ENCODE data around the gene CNR1. TPM values are rescaled to one million over a fixed set of nuclear protein-coding genes. Genes with fewer than 3 reads are reported as not detected.

Gene CNR1
- total RNA-seq, 4 donors from 2014 or later: 0.38 to 7.2 (median 2.7) TPM

DNA sequence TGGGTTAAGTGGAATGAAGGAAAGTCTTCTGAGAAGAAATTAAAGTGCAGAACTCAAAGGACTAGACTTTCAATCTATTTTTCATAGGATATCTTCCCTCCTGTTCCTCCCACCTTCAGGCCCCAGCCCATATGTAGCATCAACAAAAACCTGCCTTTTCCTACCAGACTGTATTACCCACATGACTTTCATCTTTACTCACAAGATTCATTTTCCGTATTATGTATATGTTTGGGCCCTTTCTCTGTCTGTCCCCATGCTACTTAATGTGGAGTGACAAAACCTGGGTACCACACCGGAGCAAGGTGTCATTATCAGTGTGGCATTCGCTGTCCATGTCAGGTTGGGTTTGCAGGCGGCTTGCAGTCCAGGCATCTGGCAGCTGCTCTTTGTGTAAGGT lies 18.8 kb upstream of the CNR1 start:
- H3K27ac ChIP-seq: no peak overlapping the region
- intact Hi-C loops (cut with DNase I): no loop called here
- WGBS, 2 donors: 83 to 87% methylated on average over 4 of the region's 4 CpGs
- DNase-seq: no peak
- no peaks in the 10 kb centered on the region for H3K9me3 ChIP-seq
- H3K4me1 ChIP-seq: no peaks in the 10 kb centered on the region
- H3K36me3 ChIP-seq: no peaks in the 10 kb centered on the region
- H3K4me3 ChIP-seq: no peak overlapping the region
- TF ChIP-seq, protein P1, sequence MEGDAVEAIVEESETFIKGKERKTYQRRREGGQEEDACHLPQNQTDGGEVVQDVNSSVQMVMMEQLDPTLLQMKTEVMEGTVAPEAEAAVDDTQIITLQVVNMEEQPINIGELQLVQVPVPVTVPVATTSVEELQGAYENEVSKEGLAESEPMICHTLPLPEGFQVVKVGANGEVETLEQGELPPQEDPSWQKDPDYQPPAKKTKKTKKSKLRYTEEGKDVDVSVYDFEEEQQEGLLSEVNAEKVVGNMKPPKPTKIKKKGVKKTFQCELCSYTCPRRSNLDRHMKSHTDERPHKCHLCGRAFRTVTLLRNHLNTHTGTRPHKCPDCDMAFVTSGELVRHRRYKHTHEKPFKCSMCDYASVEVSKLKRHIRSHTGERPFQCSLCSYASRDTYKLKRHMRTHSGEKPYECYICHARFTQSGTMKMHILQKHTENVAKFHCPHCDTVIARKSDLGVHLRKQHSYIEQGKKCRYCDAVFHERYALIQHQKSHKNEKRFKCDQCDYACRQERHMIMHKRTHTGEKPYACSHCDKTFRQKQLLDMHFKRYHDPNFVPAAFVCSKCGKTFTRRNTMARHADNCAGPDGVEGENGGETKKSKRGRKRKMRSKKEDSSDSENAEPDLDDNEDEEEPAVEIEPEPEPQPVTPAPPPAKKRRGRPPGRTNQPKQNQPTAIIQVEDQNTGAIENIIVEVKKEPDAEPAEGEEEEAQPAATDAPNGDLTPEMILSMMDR (IDR thresholded peaks at IDR 0.05): no peak
- TF ChIP-seq POLR2A (IDR thresholded peaks at IDR 0.05): no peak
- H3K27me3 ChIP-seq: peaks cover 0 to 2% (median 0%) of the 10 kb centered on the region in 4 donors

DNA sequence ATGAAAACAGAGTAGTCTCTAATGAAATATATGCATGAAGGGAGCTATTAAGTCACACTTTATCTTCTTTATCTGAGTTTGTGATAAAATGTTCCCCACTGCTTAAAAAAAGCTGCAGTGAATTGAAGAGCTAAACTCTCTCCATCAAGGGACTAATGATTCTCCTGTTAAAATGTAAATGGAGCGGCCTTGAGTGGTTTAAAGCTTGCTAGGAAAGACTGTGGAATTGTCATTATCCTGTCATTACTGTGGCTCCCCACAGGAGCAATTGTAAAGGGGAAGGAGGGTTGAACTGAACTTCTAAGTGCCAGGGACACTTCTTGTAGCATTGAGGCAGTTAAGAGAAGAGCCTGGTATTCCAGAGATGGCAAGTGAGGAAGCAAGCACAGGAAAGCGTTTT lies 17.3 kb upstream of the CNR1 start:
- WGBS, 2 donors: 71 to 80% methylated on average over 2 of the region's 2 CpGs
- DNase-seq: no peak
- Histone ChIP-seq H3K27ac (no peak overlapping the region), H3K27me3 (peaks cover 0 to 2% (median 0%) of the 10 kb centered on the region in 4 donors), H3K36me3 (no peaks in the 10 kb centered on the region), H3K4me1 (no peaks in the 10 kb centered on the region), H3K9me3 (no peaks in the 10 kb centered on the region), H3K4me3 (no peak overlapping the region)
- TF ChIP-seq, protein P1 (IDR thresholded peaks at IDR 0.05): no peak
- intact Hi-C loops (cut with DNase I): no loop called here

- Histone ChIP-seq H3K27ac (no peak overlapping the region), H3K9me3 (no peaks in the 10 kb centered on the region), H3K36me3 (no peaks in the 10 kb centered on the region), H3K4me3 (no peak overlapping the region), H3K27me3 (peaks cover 0 to 2% (median 0%) of the 10 kb centered on the region in 4 donors), H3K4me1 (no peaks in the 10 kb centered on the region)
- intact Hi-C loops (cut with DNase I): no loop called here
- TF ChIP-seq POLR2A (IDR thresholded peaks at IDR 0.05): no peak
- TF ChIP-seq, protein P1 (IDR thresholded peaks at IDR 0.05): no peak
- DNase-seq: no peak
- 0% methylated on average over 1 of the region's 1 CpG for WGBS, 2 donors
Measured at GRCh38 chr6:88179692-88180091, 13.5 kb upstream of the CNR1 start.

GRCh38 chr6:88177961-88178464 lies 11.9 kb upstream of the CNR1 start:
- intact Hi-C loops (cut with DNase I): no loop called here
- no peaks in the 10 kb centered on the region for H3K9me3 ChIP-seq
- no peak overlapping the region for H3K27ac ChIP-seq
- 63 to 71% methylated on average over 2 to 3 of the region's 3 CpGs for WGBS, 2 donors
- no peaks in the 10 kb centered on the region for H3K27me3 ChIP-seq
- no peak for TF ChIP-seq POLR2A (IDR thresholded peaks at IDR 0.05)
- TF ChIP-seq, protein P1 (IDR thresholded peaks at IDR 0.05): no peak
- DNase-seq: no peak
- H3K4me1 ChIP-seq: no peaks in the 10 kb centered on the region
- no peaks in the 10 kb centered on the region for H3K36me3 ChIP-seq
- H3K4me3 ChIP-seq: no peak overlapping the region

DNA sequence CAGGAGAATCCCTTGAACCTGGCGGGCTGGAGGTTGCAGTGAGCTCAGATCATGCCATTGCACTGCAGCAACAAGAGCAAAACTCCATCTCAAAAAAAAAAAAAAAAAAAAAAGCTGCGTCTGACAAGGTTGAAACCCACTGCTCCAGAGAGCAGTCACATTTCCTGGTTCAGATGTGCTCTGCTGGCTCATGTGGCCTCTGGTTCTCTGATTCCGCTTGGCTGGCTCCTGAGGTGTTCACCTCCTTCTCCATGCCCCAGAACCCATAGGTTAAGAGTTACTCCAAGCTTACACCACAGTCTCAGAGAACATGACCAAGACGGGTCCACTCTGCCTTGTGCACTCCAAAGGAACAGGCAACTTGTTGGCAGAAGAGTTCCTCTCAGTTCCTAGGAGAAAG lies 8.8 kb upstream of the CNR1 start:
- Histone ChIP-seq H3K27ac (no peak overlapping the region), H3K9me3 (no peaks in the 10 kb centered on the region), H3K27me3 (peaks cover 0 to 3% (median 0%) of the 10 kb centered on the region in 4 donors), H3K4me1 (no peaks in the 10 kb centered on the region), H3K36me3 (no peaks in the 10 kb centered on the region), H3K4me3 (no peak overlapping the region)
- intact Hi-C loops (cut with DNase I): no loop called here
- DNase-seq: no peak
- 78 to 84% methylated on average over 3 to 4 of the region's 4 CpGs for WGBS, 2 donors
- TF ChIP-seq, protein P1 (IDR thresholded peaks at IDR 0.05): no peak
- TF ChIP-seq POLR2A (IDR thresholded peaks at IDR 0.05): no peak

All from esophagus squamous epithelium (tissue), 5 donors.